OCI-LY3 (cell line): Measurements from ENCODE around the gene CTAGE9.

Source experiments
- H2AFZ ChIP-seq: fragments of 200-600, 300-600 bp; shearing (Covaris generic); 2 replicates; pipeline ENCODE4 v1.6.0; 2014; ENCODE audit warnings: antibody characterized with exemption, low read depth, low read length
- H3K27ac ChIP-seq: fragments of 200-600, 300-600 bp; sonication (generic); 2 replicates; pipeline ENCODE4 v1.5.1; 2014; ENCODE audit warnings: mild to moderate bottlenecking, low read length, moderate library complexity, mixed read lengths
- H3K27me3 ChIP-seq: fragments of 200-600, 300-600 bp; sonication (generic); 2 replicates; pipeline ENCODE4 v1.6.1; 2014; ENCODE audit warnings: low read depth, low read length, mixed read lengths
- H3K36me3 ChIP-seq: fragments of 200-600, 300-600 bp; sonication (generic); replicated peaks from 2 replicates; pipeline ENCODE3; 2014; ENCODE audit warnings: low read depth, low read length, mixed read lengths
- H3K4me1 ChIP-seq: fragments of 300-600, 200-600 bp; sonication (generic); 2 replicates; pipeline ENCODE4 v1.6.1; 2014; ENCODE audit warnings: low read length, mixed read lengths
- H3K4me2 ChIP-seq: fragments of 200-600, 300-600 bp; sonication (generic); 2 replicates; pipeline ENCODE4 v1.6.1; 2014; ENCODE audit warnings: low read length, mixed read lengths
- H3K4me3 ChIP-seq: fragments of 300-600, 200-600 bp; sonication (generic); 2 replicates; pipeline ENCODE4 v1.5.1; 2014; ENCODE audit warnings: antibody characterized with exemption, mild to moderate bottlenecking, low read length, moderate library complexity
- H3K79me2 ChIP-seq: fragments of 300-600, 200-600 bp; shearing (Covaris generic); 2 replicates; pipeline ENCODE4 v1.6.1; 2014; ENCODE audit warnings: mild to moderate bottlenecking, low read length, mixed read lengths
- H3K9ac ChIP-seq: fragments of 300-600, 200-600 bp; shearing (Covaris generic); 2 replicates; pipeline ENCODE4 v1.6.0; 2014; ENCODE audit warnings: mild to moderate bottlenecking, low read length, moderate library complexity
- H3K9me3 ChIP-seq: fragments of 200-600, 300-600 bp; shearing (Covaris generic); 2 replicates; pipeline ENCODE4 v1.6.1; 2014; ENCODE audit warnings: low read length, mixed read lengths; ENCODE audit not compliant: insufficient read depth
- H4K20me1 ChIP-seq: fragments of 200-600, 300-600 bp; sonication (generic); 2 replicates; pipeline ENCODE4 v1.6.1; 2016; ENCODE audit warnings: low read length, mixed read lengths; ENCODE audit not compliant: insufficient read depth
- EZH2phosphoT487 ChIP-seq: fragments of 200-600 bp; shearing (Covaris generic); IDR thresholded peaks from 2 replicates; pipeline ENCODE4 v1.6.1; 2018; ENCODE audit warnings: antibody characterized with exemption, mixed run types, low read depth
- TF ChIP-seq, protein P1 (sequence below): fragments of 200-600, 300-600 bp; sonication (generic); IDR thresholded peaks from 2 replicates; pipeline ENCODE4 v1.5.1; 2014; ENCODE audit warnings: antibody characterized with exemption, low read length, low read depth

The CTAGE9 gene

DNA sequence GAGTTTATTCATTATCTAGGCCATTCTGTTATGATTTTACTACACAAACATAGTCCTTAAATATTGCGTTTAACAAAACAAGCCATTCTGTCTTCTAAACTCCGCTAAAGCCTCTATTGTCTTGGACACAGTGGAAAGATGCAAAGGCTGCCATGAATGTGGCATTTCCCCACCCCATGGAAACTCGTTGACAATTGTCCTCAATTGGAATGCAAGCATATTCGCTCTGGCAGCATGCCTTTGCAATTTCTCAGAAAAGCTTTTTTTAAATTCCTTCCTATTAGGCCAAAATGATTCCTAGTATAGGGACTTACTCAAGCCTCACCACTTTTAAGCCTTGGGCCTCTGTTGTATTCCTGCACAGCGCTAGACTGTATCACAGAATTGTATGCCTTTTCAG, 32.4 kb downstream of the CTAGE9 start:
- no peak overlapping the region for H3K4me3 ChIP-seq
- H3K9me3 ChIP-seq = no peaks in the 10 kb centered on the region
- peaks cover 5% of the 10 kb centered on the region for H3K4me1 ChIP-seq
- no peak overlapping the region for H3K27ac ChIP-seq
- TF ChIP-seq, protein P1, sequence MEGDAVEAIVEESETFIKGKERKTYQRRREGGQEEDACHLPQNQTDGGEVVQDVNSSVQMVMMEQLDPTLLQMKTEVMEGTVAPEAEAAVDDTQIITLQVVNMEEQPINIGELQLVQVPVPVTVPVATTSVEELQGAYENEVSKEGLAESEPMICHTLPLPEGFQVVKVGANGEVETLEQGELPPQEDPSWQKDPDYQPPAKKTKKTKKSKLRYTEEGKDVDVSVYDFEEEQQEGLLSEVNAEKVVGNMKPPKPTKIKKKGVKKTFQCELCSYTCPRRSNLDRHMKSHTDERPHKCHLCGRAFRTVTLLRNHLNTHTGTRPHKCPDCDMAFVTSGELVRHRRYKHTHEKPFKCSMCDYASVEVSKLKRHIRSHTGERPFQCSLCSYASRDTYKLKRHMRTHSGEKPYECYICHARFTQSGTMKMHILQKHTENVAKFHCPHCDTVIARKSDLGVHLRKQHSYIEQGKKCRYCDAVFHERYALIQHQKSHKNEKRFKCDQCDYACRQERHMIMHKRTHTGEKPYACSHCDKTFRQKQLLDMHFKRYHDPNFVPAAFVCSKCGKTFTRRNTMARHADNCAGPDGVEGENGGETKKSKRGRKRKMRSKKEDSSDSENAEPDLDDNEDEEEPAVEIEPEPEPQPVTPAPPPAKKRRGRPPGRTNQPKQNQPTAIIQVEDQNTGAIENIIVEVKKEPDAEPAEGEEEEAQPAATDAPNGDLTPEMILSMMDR = no peak
- no peak for TF ChIP-seq EZH2phosphoT487
- H3K9ac ChIP-seq = no peak overlapping the region
- H2AFZ ChIP-seq = no peak overlapping the region
- H3K36me3 ChIP-seq = no peaks in the 10 kb centered on the region
- no peak overlapping the region for H3K4me2 ChIP-seq
- H4K20me1 ChIP-seq = no peaks in the 10 kb centered on the region
- peaks cover 33% of the 10 kb centered on the region for H3K27me3 ChIP-seq
- no peaks in the 10 kb centered on the region for H3K79me2 ChIP-seq

GRCh38 chr6:131673184-131673583, 37.6 kb downstream of the CTAGE9 start:
- no peak overlapping the region for H2AFZ ChIP-seq
- no peak overlapping the region for H3K4me3 ChIP-seq
- no peak overlapping the region for H3K27ac ChIP-seq
- no peak overlapping the region for H3K4me2 ChIP-seq
- H4K20me1 ChIP-seq = no peaks in the 10 kb centered on the region
- no peaks in the 10 kb centered on the region for H3K4me1 ChIP-seq
- H3K9ac ChIP-seq = no peak overlapping the region
- TF ChIP-seq, protein P1 = no peak
- TF ChIP-seq EZH2phosphoT487 = no peak
- no peaks in the 10 kb centered on the region for H3K9me3 ChIP-seq
- H3K27me3 ChIP-seq = peaks cover 2% of the 10 kb centered on the region
- H3K36me3 ChIP-seq = no peaks in the 10 kb centered on the region
- H3K79me2 ChIP-seq = no peaks in the 10 kb centered on the region

DNA sequence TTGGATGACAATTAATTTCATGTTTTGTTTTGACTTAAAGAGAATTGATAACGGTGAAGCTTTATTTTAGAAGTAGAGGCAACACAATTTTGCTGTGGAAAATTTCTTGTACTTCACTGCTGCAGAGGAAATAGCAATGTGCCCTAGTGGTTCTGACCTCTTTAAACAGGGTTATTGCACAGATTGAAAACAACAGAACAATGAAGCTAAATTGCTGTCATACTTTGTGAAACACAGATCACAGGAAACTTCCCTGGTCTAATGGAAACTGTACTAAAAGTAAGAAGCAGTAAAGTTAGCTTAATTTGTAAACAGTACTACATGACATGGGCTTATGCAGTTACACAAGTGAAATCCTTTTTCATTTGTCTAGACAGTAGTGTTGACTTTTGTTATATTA, 40.9 kb downstream of the CTAGE9 start:
- Histone ChIP-seq H3K9ac (no peak overlapping the region), H3K4me1 (no peaks in the 10 kb centered on the region), H3K27me3 (peaks cover 2% of the 10 kb centered on the region; the same call in 1 of the 2 replicates), H3K36me3 (no peaks in the 10 kb centered on the region), H4K20me1 (no peaks in the 10 kb centered on the region), H3K27ac (no peak overlapping the region), H3K4me3 (no peak overlapping the region), H3K79me2 (no peaks in the 10 kb centered on the region), H2AFZ (no peak overlapping the region), H3K4me2 (no peak overlapping the region), H3K9me3 (no peaks in the 10 kb centered on the region)
- TF ChIP-seq, protein P1 = no peak
- TF ChIP-seq EZH2phosphoT487 = no peak

GRCh38 chr6:131663578-131664165, 47.1 kb downstream of the CTAGE9 start:
- no peak overlapping the region for H3K9ac ChIP-seq
- H3K9me3 ChIP-seq = no peaks in the 10 kb centered on the region
- no peaks in the 10 kb centered on the region for H3K79me2 ChIP-seq
- no peaks in the 10 kb centered on the region for H3K36me3 ChIP-seq
- no peaks in the 10 kb centered on the region for H4K20me1 ChIP-seq
- H2AFZ ChIP-seq = no peak overlapping the region
- H3K4me3 ChIP-seq = no peak overlapping the region
- H3K4me2 ChIP-seq = no peak overlapping the region
- no peak for TF ChIP-seq EZH2phosphoT487
- TF ChIP-seq, protein P1 = no peak
- H3K27me3 ChIP-seq = no peaks in the 10 kb centered on the region
- no peaks in the 10 kb centered on the region for H3K4me1 ChIP-seq
- no peak overlapping the region for H3K27ac ChIP-seq
